HG02763 (cell line): Measurements from ENCODE around the gene LMAN1L.
A peak's percentile ranks its signal among the peaks of the same experiment; 100 is the strongest.

Source experiments
- ATAC-seq: cut with Tn5 transposase; IDR thresholded peaks from one replicate; pipeline ENCODE4 v1.9.1; 2021; ENCODE audit warnings: mild to moderate bottlenecking, moderate library complexity; ENCODE audit not compliant: unreplicated experiment

Gene LMAN1L

DNA sequence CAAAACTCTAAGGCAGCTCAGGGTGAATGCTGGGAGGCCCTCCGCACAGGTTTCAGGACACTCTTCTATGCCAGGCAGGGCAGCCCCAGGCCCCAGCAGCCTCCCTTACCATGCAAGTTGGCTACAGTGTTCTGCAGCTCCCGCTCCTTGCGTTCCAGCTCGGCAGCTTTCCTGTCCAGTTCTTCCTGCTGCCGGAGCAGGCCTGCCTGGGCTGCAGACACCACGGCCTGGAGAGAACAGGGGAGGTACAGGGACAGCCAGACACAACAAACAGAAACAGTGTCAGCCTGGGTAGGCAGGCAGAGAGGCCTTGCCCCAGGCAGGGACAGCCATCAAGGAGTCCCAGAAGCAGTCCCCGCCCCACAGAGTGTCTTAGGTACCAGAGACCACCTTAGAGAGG is 39.3 kb downstream of the LMAN1L start:
- ATAC-seq, result no peak

GRCh38 chr15:74854453-74855022 is 41.9 kb downstream of the LMAN1L start:
- no peak for ATAC-seq

DNA sequence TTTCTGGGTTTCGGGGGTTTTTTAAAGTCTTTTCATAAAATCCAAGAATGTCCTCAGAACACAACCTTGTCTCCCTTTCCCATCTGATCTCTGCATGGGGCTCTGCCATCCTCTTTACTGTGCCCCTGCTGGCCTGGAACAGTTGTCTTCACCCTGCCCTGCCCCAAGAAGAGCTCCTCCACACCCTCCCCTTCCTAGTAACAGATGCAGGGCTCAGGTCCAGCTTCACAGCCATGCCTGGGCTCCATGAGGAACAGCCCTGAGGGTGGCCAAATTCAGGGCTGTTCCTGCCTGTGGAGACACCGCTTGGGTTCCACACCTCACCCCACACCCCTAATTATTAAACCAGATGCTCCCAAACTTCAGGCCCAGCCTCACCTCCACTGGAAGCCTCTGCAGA is 43.2 kb downstream of the LMAN1L start:
- ATAC-seq, result no peak

- ATAC-seq, result no peak
These were observed 43.9 kb downstream of the LMAN1L start for GRCh38 chr15:74856537-74856936.

DNA sequence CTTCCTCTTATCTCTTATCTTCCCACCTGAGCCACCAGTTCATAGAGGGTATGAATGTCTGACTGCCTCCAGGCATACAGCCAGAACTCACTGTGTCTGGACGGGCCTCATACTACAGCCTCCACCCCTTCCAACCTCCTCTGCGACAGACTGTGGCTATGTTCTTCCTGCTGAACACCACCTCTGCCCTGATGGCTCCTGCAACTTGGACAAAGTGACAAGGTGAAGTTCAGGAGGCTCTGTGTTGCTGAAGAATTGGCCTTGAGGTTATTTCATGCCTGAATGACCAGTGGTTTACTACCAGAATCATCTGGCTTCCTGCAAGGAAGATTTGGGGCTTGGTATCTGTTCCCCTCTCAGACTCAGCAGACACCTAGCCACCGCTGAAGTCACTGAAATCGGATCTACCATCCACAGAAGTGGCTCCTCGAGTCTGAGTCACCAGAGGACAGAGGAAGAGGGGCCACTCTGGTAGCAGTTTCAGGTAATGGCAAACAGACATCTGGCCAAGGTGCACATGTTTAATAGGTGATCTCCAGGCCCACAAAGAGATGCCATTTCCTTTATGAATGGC is 44.5 kb downstream of the LMAN1L start:
- ATAC-seq, result peak; percentile 57

GRCh38 chr15:74857671-74858368 is 45.2 kb downstream of the LMAN1L start:
- peak; percentile 6 for ATAC-seq

DNA sequence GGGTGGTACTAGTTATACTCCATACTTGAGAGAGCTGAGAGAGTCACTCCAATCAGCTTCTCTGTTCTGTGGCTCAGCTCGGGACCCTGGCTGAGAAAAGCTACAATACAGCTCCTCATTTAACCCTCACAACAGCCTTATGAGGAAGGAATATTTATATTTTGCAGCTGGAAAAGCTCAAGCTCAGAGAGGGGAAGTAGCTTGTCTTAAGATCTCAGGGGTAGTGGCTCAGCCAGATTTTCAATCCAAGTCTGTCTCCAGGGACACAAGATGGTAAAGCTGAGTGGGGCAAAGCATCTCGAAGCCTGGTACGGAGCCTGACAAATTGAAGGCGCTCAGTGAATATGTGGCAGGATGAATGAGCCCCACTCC is 45.7 kb downstream of the LMAN1L start:
- no peak for ATAC-seq

DNA sequence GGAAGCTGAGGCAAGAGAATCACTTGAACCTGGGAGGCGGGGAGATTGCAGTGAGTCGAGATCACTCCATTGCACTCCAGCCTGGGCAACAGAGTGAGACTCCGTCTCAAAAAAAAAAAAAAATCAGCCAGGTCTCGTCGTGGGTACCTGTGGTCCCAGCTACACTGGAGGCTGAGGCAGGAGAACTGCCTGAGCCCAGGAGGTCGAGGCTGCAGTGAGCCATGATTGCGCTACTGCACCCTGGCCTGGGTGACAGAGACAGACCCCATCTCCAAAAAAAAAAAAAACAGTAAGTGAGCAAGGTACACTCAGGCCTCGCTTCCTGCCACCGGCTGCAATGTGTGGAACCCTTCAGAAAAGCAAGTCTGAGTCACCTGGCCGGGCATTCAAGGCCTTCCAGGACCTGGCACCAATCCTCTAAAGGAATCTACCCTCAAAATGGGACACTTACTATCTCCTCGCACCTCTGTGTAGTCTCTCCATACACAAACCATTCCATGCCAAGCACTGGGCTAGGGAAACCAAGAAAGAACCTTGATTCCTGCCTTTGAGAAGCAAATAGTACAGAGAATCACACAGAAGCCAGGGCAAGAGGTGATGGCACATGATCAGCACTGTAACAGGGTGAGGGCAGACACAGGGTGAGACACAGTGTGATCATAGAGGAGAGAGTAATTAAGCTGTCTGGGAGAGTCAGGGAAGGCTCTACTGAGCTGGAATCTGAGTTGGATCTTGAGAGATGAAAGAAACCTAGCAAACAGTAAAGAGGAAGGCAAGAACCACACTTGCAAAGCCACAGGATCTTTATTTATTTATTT is 50.8 kb downstream of the LMAN1L start:
- ATAC-seq, result no peak

GRCh38 chr15:74864296-74864695 is 51.7 kb downstream of the LMAN1L start:
- ATAC-seq, result no peak

DNA sequence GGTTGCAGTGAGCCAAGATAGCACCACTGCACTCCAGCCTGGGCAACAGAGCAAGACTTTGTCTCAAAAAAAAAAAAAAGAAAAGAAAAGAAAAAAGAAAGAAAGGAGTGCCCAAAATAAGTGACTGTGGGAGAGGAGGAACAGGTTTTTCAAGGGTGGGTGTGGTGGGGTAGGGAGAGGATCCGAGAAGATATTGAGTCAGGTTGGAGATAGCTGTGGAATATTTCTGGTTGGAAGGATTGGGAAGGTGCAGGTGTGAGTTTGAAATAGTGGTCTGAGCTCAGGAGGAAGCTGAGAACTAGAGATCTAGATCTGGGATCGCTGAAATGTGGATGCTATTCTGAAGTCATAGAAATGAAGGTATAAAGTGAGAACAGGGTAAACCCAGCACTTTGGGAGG is 52.7 kb downstream of the LMAN1L start:
- ATAC-seq, result no peak

GRCh38 chr15:74866090-74866489 is 53.5 kb downstream of the LMAN1L start:
- no peak for ATAC-seq

DNA sequence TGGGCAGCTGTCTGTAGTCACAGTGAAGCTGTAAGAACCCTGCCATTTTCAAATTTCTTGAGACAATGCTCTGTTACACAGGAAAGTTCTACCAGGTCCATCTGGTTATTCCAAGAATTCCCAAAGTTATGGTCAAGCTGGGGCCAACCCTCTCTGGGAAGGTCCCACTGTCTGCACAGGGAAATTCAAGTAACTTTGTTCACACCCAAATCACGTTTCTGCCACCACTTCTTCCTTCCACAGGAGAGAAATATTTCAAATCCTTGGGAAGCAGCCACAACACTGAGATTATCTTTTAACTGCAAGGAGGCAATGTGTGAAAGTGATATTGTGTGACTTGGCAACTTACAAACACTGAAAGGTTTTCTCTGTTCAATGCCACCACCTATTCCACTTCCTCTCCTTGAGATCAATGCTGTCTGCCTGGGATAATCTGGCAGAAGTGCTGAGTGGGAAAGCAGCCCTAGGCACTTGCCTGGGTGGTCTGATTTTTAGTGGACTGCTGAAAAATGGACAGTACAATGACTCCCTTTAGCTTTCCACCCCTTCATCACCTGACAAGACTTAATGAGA is 54.9 kb downstream of the LMAN1L start:
- no peak for ATAC-seq

GRCh38 chr15:74868059-74868458 is 55.4 kb downstream of the LMAN1L start:
- no peak for ATAC-seq

DNA sequence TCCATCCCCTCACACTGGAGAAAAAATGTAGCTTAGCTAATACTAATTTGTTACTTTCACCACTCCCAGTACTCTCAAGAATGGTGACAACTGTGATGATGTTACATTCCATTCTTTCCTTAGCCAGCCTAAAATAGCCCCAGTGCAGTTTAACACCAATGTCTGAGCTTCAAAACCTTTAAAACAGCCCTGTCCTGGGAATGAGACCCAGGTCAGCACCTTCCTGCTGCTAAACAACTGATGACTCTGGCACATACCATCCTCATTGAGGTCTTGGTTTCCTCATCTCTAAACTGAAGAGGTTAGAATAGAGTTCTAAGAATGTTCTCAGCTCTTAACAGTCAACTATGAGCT is 56.7 kb downstream of the LMAN1L start:
- no peak for ATAC-seq

- peak; percentile 31 for ATAC-seq
These were observed 57.2 kb downstream of the LMAN1L start for GRCh38 chr15:74869726-74870407.

GRCh38 chr15:74870436-74871215 is 58.0 kb downstream of the LMAN1L start:
- no peak for ATAC-seq

- ATAC-seq, result no peak
These were observed 60.0 kb downstream of the LMAN1L start for GRCh38 chr15:74872702-74873035.

- peak; percentile 80 for ATAC-seq
These were observed 60.6 kb downstream of the LMAN1L start, which contains the start of gene SCAMP2 for GRCh38 chr15:74873036-74873755. TSS of gene SCAMP2 (minus strand) at chr15:74873365. CDS start at chr15:74873255, 110 bp downstream.

DNA sequence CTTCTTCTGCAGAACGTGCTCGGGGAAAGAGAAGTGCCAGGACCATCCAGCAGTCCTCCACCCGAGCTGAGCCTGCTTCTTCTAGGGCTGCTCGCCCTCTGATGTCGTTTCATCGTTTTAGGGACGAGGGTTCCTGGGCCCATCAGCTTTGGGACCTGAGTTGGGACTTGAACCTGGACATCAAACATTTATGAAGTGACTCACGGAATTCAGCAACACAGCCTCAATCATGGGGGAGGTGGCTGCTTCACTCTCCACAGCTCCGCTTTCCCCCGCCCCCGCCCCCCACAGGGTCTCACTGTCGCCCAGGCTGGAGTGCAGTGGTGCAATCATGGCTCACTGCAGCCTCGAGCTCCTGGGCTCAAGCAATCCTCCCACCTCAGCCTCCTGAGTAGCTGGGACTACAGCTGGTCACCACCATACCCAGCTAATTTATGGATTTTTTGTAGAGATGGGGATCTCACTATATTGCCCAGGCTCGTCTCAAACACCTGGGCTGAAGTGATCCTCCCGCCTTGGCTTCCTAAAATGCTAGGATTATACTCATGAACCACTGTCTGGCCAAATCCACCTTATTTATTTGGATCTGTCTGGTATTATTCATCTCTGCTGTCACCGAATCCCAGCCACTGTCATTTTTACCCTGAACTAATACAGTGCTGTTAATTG is 61.3 kb downstream of the LMAN1L start:
- ATAC-seq, result peak; percentile 3
